Erythroblast (primary cell): ENCODE results near the gene FAR2.
"Not testable (repeated sequence)": the region's sequence is repeated elsewhere in the genome, so short reads cannot be mapped to it uniquely, and the experiment has no call there.

Experiments
- DNase-seq, 2 experiments: peaks; one replicate each; lab custom pipeline; 2025; lab: John Stamatoyannopoulos, UW
- GATA1 ChIP-seq: IDR thresholded peaks from 2 replicates; pipeline ENCODE4 v1.6.1; 2011; ENCODE audit warnings: low read depth, mild to moderate bottlenecking, control low read depth, low read length, moderate library complexity
- POLR2A ChIP-seq: IDR thresholded peaks from 2 replicates; pipeline ENCODE4 v1.6.1; 2011; ENCODE audit warnings: mild to moderate bottlenecking, low read length

FAR2 gene

DNA sequence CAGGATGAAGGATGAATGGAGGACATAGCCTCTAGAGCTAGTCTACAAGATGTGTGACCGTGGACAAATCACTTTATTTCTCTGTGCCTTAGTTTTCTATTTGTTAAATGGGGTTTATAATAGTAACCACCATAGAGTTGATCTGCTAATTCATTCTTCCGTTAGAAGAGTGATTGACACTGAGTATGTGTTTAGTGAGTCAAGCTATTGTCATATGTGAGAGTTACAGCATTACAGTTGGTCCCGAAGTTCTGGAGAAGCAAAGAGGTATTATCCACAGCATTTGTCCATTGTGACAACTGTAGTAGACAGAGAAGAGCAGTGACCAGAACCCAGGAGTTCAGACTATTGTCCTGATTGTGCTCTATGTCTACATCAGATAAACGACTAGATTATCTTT is 14.1 kb downstream of the FAR2 start:
- DNase-seq = no peak
- no peak for TF ChIP-seq POLR2A
- TF ChIP-seq GATA1 = no peak

DNA sequence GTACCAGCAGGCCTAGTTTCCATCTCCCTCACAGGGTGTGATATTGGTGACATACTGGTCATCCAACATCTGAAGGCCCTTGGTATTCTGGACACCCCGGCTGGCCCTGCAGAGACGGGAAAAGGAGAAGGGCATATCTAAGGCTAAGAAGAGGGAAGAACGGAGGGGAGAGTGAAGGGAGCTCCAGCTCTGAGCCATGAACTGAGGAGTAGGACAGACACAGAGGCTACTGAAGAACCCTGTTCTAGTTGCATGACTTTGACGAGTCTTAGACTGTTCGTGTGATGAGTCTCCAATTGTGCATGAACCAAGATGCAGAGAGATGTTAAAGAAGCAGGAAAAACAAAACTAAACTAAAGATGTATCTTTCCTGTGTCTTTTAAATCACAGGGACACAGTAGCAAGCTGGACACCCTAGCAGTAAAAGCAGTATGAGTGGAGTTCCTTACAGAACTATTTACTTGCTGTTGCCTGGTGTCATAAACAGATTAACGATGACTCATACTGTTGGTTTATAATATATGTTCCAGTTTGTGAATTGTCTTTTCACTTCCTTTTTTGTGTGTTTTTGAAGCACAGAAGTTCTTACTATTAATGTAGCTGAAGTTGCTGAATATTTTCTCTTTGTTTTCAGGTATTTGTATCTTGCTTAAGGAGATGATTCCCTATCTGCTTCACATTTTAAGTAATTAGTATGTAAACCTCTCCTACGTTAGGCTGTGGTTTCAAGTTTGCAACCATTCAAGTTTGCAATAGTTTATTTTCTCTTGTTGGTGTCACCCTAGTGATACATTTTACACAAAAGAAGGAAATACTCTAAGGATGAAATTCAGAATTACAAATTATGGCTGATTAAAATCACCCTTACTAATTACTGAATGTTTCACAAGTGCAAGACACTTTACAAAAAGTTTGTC is 15.7 kb downstream of the FAR2 start:
- TF ChIP-seq GATA1 (no peak), POLR2A (no peak)
- DNase-seq = peak; percentile 14 to 23

DNA sequence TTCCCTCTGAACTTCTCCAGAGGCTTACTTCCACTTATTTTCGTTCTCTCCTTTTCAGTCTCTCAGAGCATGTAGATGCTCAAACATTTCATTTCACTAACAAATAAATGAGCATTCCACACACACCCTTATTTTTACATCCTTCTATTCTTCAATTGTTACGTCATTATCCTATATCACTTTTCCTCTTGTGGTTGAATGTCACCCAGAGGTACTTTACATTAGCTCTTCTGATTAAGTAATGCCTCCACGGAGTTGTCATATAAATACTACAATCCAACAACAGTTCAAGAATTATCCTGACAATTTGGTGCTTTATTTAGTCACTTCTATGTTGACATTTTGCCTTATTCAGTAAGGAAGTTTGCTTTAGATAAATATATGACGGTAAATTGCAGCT is 18.4 kb downstream of the FAR2 start:
- no peak for DNase-seq
- TF ChIP-seq GATA1 (no peak), POLR2A (no peak)

DNA sequence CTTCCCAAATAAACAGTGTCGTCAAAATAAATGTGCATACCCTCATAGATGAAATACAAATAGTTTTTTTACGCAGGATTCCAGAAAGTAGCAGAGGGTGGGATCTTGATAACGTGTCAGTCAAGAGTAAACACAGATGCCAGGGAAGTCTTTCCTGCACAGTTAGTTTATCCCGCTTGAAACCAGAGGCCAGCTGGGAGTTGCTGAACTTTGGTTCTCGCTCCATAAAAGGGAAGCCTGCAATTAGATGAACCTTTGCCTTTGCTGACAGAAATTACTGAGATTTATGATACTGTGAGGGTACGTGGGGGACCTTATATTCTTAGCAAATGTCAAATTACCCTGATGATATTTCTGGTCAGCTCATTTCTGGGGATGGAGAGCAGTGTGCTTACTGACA is 18.9 kb downstream of the FAR2 start:
- no peak for TF ChIP-seq POLR2A
- TF ChIP-seq GATA1 = no peak
- no peak for DNase-seq

DNA sequence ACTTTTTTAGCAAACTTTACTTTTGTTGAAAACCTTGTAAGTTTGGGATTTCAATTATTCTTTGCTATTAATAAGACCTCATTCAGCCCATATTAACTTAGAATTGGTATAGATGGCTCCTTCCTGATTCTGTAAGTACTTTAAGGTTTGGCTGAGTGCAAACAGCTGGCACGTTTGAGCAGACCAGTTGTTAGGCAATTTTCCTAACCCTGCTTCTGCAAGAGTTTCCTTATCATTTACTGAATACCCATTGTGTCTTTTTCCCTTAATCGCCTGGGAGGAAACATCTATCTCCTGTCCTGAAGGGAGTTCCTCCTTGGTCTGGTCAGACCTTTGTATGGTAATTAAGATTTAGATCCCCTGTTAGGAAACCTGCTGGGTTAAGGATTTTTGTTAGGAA is 20.9 kb downstream of the FAR2 start:
- not testable (repeated sequence) for DNase-seq

DNA sequence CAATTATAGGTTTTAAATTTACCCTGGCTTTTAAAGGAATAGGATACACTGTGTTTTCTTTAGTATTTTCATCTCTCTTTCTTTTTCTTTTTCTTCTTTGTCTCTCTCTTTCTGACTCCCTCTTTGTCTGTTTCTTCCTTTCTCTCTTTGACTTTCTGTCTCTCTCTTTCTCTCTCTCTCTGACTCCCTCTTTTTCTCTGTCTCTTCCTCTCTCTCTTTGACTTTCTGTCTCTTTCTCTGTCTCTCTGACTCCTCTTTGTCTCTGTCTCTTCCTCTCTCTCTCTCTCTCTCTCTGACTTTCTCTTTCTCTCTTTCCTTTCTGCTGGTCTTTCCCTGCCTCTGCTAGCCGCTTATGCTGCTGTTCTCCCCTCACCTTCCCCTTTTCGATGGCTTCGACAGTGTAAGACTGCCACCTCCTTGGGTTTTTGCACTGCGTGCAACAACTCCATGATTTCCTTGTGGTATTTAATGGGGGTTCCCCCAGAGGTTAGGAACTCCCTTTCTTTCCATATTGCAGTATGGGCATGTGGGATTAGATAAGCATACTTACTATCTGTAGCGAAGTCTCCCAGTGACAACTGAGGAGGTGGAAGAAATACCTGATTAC is 21.5 kb downstream of the FAR2 start:
- DNase-seq = not testable (repeated sequence)

DNA sequence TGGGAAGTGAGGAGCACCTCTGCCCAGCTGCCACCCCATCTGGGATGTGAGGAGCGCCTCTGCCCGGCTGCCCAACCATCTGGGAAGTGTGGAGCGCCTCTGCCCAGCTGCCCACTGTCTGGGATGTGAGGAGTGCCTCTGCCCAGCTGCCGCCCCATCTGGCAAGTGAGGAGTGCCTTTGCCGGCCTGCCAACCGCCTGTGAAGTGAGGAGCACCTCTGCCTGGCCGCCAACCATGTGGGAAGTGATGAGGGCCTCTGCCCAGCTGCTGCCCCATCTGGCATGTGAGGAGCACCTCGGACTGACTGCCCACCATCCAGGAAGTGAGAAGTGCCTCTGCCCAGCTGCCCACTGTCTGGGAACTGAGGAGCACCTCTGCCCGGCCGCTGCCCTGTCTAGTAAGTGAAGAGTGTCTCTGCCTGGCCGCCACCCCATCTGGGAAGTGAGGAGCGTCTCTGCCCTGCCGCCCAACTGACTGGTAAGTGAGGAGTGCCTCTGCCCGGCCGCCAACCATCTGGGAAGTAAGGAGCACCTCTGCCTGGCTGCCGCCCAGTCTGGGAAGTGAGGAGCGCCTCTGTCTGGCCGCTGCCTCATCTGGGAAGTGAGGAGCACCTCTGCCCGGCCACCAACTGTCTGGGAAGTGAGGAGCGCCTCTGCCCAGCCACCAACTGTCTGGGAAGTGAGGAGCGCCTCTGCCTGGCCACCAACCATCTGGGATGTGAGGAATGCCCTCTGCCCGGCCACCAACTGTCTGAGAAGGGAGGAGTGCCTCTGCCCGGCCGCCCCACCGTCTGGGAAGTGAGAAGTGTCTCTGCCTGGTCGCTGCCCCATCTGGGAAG is 22.6 kb downstream of the FAR2 start:
- no peak for TF ChIP-seq POLR2A
- TF ChIP-seq GATA1 = no peak
- no peak for DNase-seq

DNA sequence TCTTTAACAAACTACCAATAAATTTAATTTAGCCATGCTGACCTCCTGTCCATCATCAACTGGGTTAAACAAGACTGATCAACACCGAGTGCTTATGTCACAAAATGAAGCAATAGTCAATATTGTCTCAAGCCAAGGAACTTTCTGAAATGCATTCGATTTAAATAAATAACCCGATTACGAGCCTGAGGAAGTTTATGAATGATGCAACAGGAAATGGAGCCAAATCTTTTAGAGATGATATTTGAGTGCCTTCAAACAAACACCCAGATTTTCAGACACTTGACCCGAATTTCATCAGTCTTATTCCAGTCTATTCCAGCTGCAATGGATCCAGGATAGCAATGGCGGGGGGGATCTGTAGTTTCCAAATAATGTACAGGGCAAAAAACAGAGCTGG is 27.9 kb downstream of the FAR2 start:
- DNase-seq = no peak
- TF ChIP-seq GATA1 = no peak

DNA sequence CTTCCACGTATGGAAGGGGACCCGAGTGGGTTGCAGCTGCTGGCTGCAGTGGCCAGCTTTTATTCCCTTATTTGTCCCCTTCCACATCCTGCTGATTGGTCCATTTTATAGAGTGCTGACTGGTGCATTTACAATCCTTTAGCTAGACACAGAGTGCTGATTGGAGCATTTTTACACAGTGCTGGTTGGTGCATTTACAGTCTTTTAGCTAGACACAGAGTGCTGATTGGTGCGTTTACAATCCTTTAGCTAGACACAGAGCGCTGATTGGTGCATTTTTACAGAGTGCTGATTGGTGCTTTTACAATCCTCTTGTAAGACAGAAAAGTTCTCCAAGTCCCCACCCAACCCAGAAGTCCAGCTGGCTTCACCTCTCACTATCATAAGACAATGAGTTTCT is 33.2 kb downstream of the FAR2 start:
- DNase-seq = not testable (repeated sequence)

DNA sequence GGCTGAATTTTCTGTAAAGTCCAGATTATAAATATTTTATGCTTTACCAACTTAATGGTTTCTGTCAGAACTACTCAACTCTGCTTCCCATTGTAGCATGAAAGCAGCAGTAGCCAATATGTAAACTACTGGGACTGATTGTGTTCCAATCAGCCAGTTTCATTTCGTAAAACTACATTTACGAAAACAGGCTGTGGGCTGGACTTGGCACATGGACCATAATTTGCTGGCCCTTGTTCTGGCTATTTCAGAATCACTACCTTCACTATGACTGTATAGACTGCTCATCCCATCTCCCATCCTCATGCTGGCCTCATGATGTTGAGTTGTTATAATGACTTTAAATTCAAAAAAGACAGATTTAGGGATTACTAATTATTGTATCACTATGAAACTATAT is 38.7 kb downstream of the FAR2 start:
- TF ChIP-seq GATA1 (no peak), POLR2A (no peak)
- DNase-seq = no peak

DNA sequence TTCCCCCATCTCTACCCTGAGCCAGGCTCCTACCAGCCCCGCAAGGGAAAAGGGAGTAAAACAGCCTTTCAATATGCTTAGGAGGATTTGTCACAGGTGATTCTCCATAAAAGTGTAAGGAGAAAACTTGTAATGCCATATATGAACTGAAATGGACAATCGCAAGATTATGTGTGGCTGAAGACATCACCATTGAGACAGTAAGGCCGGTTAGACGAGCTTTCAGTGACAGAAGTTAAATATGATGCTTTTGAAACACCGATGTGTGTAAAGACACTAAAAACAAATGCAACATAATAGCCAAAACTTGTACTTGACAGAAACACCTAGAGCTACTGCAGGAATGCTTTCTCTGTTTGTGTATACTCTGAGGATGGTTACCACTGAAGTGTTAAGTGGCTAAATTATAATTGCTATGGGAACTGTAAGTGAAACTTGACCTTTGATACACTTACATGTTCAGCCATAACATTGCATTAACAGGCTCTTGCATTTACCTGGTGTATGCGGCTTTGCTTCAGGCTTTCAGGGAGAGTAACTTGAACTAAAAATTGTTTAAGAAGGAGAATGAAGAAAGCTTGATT is 42.3 kb downstream of the FAR2 start:
- TF ChIP-seq GATA1 (no peak), POLR2A (no peak)
- DNase-seq = no peak

DNA sequence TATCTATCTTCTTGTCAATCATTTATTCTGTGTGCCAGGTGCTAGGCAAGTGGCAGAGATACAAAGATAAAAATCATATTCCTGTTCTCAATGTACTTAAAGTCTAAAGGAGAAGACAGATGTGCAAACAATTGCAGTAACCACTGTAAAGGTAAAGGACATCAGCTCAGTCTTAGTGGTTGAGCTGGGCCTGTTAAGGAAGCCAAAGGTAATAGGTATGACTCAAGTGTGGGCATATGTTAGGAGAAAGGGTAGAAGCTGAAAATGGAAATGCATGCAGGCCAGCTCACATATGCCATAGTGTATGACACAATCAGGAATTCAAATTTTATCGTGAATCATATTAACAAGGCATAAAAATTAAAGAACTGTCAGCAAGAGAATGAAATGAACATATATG is 49.8 kb downstream of the FAR2 start:
- no peak for DNase-seq
- TF ChIP-seq POLR2A (no peak), GATA1 (no peak)

DNA sequence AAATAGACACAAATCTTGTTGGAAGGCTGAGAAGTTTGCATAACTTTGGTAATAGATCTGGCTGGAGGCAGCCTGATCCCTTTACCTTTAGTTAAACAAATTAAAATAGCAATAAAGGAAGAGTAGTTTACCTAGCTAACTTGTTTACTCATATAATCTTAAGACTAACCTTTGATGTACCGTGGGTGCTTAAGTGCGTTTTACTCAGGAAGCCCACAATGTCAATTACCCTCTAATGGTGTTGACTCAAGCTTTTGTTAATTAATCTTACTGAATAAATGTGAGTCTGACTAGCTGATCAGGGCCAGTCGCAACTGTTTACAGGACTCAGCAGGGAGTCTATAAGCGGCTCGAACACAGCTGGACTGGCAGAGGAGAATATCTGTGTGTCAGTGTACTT is 51.5 kb downstream of the FAR2 start:
- no peak for DNase-seq
- TF ChIP-seq POLR2A (no peak), GATA1 (no peak)

DNA sequence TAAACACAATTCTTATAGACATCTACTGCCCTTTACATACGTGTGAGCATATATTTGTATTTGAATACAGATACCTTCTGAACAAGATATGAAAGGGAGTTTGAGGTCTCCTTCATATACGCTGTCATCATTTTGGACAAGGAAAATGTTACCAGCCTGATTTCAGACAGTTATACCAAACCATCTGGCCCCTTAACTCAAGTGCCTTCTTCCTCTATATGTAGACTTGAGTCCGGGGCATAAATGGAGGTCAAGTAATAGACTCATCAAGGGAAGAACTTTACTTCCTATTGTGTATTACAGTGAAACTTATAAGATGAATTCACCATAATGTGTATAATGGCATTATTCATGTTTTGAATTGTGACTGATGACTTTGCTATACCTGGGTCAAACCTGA is 52.2 kb downstream of the FAR2 start:
- TF ChIP-seq POLR2A = no peak
- DNase-seq = no peak
